K562 (cell line): ENCODE data around the gene FBXL12. TPM values are rescaled to one million over a fixed set of nuclear protein-coding genes. Genes with fewer than 3 reads are reported as not detected.

Experiments
- BHLHE40 ChIP-seq: IDR thresholded peaks from 2 replicates; pipeline ENCODE4 v1.6.1; 2011; ENCODE audit warnings: low read length, improper control_type of control experiment
- CBX5 ChIP-seq: IDR thresholded peaks from 2 replicates; pipeline ENCODE4 v1.6.1; 2014; ENCODE audit warnings: low read depth, borderline replicate concordance
- CREBBP ChIP-seq: IDR thresholded peaks from one replicate; pipeline ENCODE4 v1.6.1; 2012; ENCODE audit warnings: low read depth, mild to moderate bottlenecking, control low read depth, inconsistent platforms, low read length
- EP300 ChIP-seq: IDR thresholded peaks from 2 replicates; pipeline ENCODE4 v1.6.1; 2012; ENCODE audit warnings: low read length, improper control_type of control experiment
- EP400 ChIP-seq: fragments of 450-650 bp; IDR thresholded peaks from 2 replicates; pipeline ENCODE4 v1.6.1; 2017; ENCODE audit warnings: antibody characterized with exemption, mild to moderate bottlenecking, moderate library complexity
- FOXJ3 ChIP-seq: sonication (generic); formaldehyde crosslinking; IDR thresholded peaks from 2 replicates; pipeline ENCODE4 v1.4.0; 2020; ENCODE audit warnings: mild to moderate bottlenecking, missing genetic modification reagents
- HMG20B ChIP-seq: fragments of 250-450 bp; sonication (Bioruptor Pico); IDR thresholded peaks from 2 replicates; pipeline ENCODE4 v1.5.0; 2021; ENCODE audit warnings: mild to moderate bottlenecking
- NR2C1 ChIP-seq, 2 experiments: fragments of 450-650 bp; IDR thresholded peaks; 2 replicates each; pipeline ENCODE4 v1.6.1; 2017; ENCODE audit warnings: mild to moderate bottlenecking in 2 of 2, antibody characterized with exemption in 1 of 2, inconsistent platforms in 1 of 2, missing compliant biosample characterization in 1 of 2, missing genetic modification characterization in 1 of 2
- PHF21A ChIP-seq: fragments of 450-650 bp; IDR thresholded peaks from 2 replicates; pipeline ENCODE4 v1.6.1; 2017; ENCODE audit warnings: low read depth, borderline replicate concordance
- PTRF ChIP-seq: fragments of 450-650 bp; IDR thresholded peaks from 2 replicates; pipeline ENCODE4 v1.6.1; 2016; ENCODE audit warnings: mild to moderate bottlenecking, missing genetic modification characterization, missing compliant biosample characterization
- RBBP5 ChIP-seq: fragments of 200-600 bp; sonication (generic); IDR thresholded peaks from 2 replicates; pipeline ENCODE4 v1.6.1; 2012; ENCODE audit warnings: borderline replicate concordance, mild to moderate bottlenecking, low read length, control low read depth, inconsistent platforms; ENCODE audit not compliant: insufficient read depth, poor library complexity, severe bottlenecking
- SIN3A ChIP-seq, 2 experiments: fragments of 150-350 bp in 1 of 2; IDR thresholded peaks; 2 replicates each; pipeline ENCODE4 v1.6.1; 2011 to 2016; ENCODE audit warnings: borderline replicate concordance in 2 of 2, low read depth in 2 of 2, low read length in 2 of 2, mild to moderate bottlenecking in 2 of 2, moderate library complexity in 2 of 2; ENCODE audit not compliant: control insufficient read depth in 1 of 2
- TFAM ChIP-seq: fragments of 250-450 bp; sonication (Bioruptor Pico); conservative IDR thresholded peaks from 2 replicates; pipeline ENCODE4 v1.5.0; 2021; ENCODE audit warnings: mild to moderate bottlenecking, moderate library complexity
- ZC3H8 ChIP-seq: fragments of 450-650 bp; IDR thresholded peaks from 2 replicates; pipeline ENCODE4 v1.6.1; 2017
- polyA plus RNA-seq, 8 experiments: library from polyadenylated mRNA; depleted of rRNA in 4 of 8; stranded (reverse) in 5 of 8; unstranded in 3 of 8; fragments of >200 nt; fragmentation: Nextera tagmentation in 2 of 8; fragmentation: Illumina TruSeq in 1 of 8; extraction: Ambion mirVana in 2 of 8; extraction: Trizol in 1 of 8; gene quantifications; 2 replicates each; pipeline versions ENCODE4 v1.2.1 to v1.2.3, GENCODE V29; 2011 to 2014; ENCODE audit warnings: inconsistent platforms in 1 of 8, missing spikeins in 1 of 8
- total RNA-seq, 7 experiments: library from RNA; depleted of rRNA in 6 of 7; stranded (reverse); fragments of >200 nt in 6 of 7; fragmentation: Illumina TruSeq in 2 of 7; extraction: Trizol in 2 of 7; gene quantifications; 2 replicates each; pipeline versions ENCODE4 v1.2.1 to v1.2.3, GENCODE V29; 2011 to 2021; ENCODE audit warnings: low replicate concordance in 1 of 7
- TF ChIP-seq, protein P1 (sequence below): fragments of 450-650 bp; IDR thresholded peaks from 2 replicates; pipeline ENCODE4 v1.6.1; 2016; ENCODE audit warnings: antibody characterized with exemption
- TF ChIP-seq, protein P2 (sequence below): fragments of 200-600 bp; sonication (generic); IDR thresholded peaks from one replicate; pipeline ENCODE4 v1.6.1; 2012; ENCODE audit warnings: mild to moderate bottlenecking, low read depth, low read length, inconsistent platforms

FBXL12 gene
- total and polyA plus RNA-seq, 9 of the 15 experiments (the other 6 are each of a cell fraction or from before 2014, with no cell fraction given), result 2.7 to 40.5 (median 26.5) TPM

DNA sequence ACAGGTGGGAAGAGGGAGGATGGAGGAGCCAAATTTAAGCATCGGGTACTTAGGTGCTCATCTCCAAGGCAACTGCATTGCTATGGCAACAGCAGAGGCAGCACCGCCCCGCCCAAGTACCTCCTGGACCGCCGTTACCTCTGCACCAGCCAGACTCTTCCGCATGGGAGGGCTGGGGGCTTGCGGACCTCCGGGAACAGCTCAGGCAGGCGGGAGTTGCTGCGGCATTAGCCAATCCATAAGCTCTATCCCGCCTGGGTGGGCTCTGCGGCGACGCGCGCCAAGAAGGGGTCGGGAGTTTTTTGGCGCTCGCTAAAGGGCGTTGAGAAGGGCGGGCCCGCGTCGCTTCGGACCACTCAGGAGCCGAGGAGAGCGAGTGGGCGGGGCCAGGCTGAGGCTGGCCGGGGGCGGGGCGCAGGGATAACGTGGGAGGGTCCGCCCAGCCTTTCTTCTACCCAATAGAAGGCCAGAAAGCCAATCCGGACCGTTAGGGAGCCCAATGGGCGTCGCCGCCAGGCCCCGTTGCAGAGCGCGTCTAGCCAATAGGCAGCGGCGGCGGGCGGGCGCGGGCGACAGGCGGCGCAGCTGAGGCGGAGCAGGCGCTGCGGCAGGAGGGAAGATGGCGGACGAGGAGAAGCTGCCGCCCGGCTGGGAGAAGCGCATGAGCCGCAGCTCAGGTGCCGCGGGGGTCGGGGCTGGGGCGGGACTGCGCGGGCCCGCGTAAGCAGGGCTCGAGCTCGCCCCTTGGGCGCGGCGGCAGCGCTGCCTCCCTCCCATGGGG is 16.0 kb upstream of the FBXL12 start, which contains the start of gene PIN1 (continued):
- no peak for TF ChIP-seq NR2C1 (IDR thresholded peaks at IDR 0.05)
- no peak for TF ChIP-seq NR2C1 (tag; IDR thresholded peaks at IDR 0.05)
- TF ChIP-seq, protein P1, sequence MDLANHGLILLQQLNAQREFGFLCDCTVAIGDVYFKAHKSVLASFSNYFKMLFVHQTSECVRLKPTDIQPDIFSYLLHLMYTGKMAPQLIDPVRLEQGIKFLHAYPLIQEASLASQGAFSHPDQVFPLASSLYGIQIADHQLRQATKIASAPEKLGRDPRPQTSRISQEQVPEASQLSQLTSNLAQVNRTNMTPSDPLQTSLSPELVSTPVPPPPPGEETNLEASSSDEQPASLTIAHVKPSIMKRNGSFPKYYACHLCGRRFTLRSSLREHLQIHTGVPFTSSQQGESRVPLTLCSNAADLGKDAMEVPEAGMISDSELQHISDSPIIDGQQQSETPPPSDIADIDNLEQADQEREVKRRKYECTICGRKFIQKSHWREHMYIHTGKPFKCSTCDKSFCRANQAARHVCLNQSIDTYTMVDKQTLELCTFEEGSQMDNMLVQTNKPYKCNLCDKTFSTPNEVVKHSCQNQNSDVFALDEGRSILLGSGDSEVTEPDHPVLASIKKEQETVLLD, result no peak
- TF ChIP-seq EP300, result no peak
- TF ChIP-seq ZC3H8, result no peak
- TF ChIP-seq PHF21A, result no peak
- peak; percentile 97 for TF ChIP-seq CREBBP
- TF ChIP-seq PTRF (tag), result no peak
- TF ChIP-seq BHLHE40, result no peak
- peak; percentile 90 for TF ChIP-seq RBBP5
- TF ChIP-seq, protein P2, sequence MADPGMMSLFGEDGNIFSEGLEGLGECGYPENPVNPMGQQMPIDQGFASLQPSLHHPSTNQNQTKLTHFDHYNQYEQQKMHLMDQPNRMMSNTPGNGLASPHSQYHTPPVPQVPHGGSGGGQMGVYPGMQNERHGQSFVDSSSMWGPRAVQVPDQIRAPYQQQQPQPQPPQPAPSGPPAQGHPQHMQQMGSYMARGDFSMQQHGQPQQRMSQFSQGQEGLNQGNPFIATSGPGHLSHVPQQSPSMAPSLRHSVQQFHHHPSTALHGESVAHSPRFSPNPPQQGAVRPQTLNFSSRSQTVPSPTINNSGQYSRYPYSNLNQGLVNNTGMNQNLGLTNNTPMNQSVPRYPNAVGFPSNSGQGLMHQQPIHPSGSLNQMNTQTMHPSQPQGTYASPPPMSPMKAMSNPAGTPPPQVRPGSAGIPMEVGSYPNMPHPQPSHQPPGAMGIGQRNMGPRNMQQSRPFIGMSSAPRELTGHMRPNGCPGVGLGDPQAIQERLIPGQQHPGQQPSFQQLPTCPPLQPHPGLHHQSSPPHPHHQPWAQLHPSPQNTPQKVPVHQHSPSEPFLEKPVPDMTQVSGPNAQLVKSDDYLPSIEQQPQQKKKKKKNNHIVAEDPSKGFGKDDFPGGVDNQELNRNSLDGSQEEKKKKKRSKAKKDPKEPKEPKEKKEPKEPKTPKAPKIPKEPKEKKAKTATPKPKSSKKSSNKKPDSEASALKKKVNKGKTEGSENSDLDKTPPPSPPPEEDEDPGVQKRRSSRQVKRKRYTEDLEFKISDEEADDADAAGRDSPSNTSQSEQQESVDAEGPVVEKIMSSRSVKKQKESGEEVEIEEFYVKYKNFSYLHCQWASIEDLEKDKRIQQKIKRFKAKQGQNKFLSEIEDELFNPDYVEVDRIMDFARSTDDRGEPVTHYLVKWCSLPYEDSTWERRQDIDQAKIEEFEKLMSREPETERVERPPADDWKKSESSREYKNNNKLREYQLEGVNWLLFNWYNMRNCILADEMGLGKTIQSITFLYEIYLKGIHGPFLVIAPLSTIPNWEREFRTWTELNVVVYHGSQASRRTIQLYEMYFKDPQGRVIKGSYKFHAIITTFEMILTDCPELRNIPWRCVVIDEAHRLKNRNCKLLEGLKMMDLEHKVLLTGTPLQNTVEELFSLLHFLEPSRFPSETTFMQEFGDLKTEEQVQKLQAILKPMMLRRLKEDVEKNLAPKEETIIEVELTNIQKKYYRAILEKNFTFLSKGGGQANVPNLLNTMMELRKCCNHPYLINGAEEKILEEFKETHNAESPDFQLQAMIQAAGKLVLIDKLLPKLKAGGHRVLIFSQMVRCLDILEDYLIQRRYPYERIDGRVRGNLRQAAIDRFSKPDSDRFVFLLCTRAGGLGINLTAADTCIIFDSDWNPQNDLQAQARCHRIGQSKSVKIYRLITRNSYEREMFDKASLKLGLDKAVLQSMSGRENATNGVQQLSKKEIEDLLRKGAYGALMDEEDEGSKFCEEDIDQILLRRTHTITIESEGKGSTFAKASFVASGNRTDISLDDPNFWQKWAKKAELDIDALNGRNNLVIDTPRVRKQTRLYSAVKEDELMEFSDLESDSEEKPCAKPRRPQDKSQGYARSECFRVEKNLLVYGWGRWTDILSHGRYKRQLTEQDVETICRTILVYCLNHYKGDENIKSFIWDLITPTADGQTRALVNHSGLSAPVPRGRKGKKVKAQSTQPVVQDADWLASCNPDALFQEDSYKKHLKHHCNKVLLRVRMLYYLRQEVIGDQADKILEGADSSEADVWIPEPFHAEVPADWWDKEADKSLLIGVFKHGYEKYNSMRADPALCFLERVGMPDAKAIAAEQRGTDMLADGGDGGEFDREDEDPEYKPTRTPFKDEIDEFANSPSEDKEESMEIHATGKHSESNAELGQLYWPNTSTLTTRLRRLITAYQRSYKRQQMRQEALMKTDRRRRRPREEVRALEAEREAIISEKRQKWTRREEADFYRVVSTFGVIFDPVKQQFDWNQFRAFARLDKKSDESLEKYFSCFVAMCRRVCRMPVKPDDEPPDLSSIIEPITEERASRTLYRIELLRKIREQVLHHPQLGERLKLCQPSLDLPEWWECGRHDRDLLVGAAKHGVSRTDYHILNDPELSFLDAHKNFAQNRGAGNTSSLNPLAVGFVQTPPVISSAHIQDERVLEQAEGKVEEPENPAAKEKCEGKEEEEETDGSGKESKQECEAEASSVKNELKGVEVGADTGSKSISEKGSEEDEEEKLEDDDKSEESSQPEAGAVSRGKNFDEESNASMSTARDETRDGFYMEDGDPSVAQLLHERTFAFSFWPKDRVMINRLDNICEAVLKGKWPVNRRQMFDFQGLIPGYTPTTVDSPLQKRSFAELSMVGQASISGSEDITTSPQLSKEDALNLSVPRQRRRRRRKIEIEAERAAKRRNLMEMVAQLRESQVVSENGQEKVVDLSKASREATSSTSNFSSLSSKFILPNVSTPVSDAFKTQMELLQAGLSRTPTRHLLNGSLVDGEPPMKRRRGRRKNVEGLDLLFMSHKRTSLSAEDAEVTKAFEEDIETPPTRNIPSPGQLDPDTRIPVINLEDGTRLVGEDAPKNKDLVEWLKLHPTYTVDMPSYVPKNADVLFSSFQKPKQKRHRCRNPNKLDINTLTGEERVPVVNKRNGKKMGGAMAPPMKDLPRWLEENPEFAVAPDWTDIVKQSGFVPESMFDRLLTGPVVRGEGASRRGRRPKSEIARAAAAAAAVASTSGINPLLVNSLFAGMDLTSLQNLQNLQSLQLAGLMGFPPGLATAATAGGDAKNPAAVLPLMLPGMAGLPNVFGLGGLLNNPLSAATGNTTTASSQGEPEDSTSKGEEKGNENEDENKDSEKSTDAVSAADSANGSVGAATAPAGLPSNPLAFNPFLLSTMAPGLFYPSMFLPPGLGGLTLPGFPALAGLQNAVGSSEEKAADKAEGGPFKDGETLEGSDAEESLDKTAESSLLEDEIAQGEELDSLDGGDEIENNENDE, result no peak
- TF ChIP-seq HMG20B (CRISPR knock-in tag), result no peak
- no peak for TF ChIP-seq CBX5
- TF ChIP-seq EP400, result no peak; the same call in 1 of the 2 replicates
- no peak for TF ChIP-seq TFAM (CRISPR knock-in tag)
- no peak for TF ChIP-seq FOXJ3 (CRISPR knock-in tag)
- TF ChIP-seq SIN3A (IDR thresholded peaks at IDR 0.05; ENCODE audit: borderline replicate concordance in 2 of 2, control insufficient read depth in 1 of 2, low read depth in 2 of 2, low read length in 2 of 2), result peak in 1 of 2 experiments; percentile 55; a peak in 2 of 4 replicates
